GM20000 (cell line): Measurements from ENCODE around the gene NACC2.

Source experiments
- DNase-seq: peaks from one replicate; pipeline ENCODE4 v3.0.0; 2012; ENCODE audit warnings: low spot score
- TF ChIP-seq, protein P1 (sequence below): IDR thresholded peaks from 2 replicates; pipeline ENCODE4 v1.5.1; 2012; ENCODE audit warnings: mild to moderate bottlenecking, control low read depth; ENCODE audit errors: extremely low read depth, missing control alignments

Gene NACC2

DNA sequence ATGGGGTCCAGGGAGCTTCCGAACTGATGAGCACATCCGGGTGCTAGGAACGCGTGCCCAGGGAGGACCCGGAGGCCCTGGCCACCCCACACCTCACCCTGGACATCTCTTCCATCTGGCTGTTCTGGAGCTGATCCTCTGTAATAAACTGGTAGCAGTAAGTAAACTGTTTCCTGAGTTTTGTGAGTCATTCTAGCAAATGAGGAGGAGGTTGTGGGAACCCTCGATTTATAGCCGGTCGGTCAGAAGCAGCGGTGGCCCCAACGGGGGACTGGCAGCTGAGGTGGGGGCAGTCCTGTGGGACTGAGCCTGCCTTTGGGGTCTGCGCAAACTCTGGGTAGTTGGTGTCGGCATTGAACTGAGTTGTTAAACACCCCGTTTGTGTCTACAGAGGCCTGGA is 118.6 kb downstream of the NACC2 start:
- no peak for DNase-seq
- TF ChIP-seq, protein P1, sequence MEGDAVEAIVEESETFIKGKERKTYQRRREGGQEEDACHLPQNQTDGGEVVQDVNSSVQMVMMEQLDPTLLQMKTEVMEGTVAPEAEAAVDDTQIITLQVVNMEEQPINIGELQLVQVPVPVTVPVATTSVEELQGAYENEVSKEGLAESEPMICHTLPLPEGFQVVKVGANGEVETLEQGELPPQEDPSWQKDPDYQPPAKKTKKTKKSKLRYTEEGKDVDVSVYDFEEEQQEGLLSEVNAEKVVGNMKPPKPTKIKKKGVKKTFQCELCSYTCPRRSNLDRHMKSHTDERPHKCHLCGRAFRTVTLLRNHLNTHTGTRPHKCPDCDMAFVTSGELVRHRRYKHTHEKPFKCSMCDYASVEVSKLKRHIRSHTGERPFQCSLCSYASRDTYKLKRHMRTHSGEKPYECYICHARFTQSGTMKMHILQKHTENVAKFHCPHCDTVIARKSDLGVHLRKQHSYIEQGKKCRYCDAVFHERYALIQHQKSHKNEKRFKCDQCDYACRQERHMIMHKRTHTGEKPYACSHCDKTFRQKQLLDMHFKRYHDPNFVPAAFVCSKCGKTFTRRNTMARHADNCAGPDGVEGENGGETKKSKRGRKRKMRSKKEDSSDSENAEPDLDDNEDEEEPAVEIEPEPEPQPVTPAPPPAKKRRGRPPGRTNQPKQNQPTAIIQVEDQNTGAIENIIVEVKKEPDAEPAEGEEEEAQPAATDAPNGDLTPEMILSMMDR = no peak

DNA sequence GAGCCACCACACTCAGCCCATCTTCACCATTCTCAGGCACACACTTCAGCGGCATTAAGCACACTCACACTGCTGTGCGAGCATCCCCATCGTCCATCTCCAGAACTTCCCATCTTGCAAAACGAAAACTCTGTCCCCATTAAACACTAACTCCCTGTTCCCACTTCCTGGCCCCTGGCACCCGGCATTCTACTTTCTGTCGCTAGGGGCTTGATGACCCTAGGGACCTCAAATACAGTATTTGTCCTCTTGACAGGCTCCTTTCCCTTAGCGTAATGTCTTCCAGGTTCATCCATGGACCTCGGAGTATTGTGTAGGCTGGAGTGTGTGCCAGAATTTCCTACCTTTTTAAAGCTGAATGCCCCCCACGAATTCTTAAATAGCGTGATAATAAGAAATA is 119.3 kb downstream of the NACC2 start:
- DNase-seq = no peak
- TF ChIP-seq, protein P1 = no peak

DNA sequence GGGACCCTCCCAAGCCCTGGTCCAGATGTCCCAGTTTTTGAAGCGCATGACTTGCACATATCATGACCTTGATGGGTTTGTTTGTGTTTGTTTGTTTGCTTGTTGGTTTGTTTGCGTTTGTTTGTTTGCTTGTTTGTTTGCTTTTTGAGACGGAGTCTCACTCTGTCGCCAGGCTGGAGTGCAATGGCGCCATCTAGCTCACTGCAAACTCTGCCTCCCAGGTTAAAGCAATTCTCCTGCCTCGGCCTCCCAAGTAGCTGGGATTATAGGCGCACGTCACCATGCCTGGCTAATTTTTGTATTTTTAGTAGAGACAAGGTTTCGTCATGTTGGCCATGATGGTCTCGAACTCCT is 120.9 kb downstream of the NACC2 start:
- TF ChIP-seq, protein P1 = no peak
- DNase-seq = no peak

DNA sequence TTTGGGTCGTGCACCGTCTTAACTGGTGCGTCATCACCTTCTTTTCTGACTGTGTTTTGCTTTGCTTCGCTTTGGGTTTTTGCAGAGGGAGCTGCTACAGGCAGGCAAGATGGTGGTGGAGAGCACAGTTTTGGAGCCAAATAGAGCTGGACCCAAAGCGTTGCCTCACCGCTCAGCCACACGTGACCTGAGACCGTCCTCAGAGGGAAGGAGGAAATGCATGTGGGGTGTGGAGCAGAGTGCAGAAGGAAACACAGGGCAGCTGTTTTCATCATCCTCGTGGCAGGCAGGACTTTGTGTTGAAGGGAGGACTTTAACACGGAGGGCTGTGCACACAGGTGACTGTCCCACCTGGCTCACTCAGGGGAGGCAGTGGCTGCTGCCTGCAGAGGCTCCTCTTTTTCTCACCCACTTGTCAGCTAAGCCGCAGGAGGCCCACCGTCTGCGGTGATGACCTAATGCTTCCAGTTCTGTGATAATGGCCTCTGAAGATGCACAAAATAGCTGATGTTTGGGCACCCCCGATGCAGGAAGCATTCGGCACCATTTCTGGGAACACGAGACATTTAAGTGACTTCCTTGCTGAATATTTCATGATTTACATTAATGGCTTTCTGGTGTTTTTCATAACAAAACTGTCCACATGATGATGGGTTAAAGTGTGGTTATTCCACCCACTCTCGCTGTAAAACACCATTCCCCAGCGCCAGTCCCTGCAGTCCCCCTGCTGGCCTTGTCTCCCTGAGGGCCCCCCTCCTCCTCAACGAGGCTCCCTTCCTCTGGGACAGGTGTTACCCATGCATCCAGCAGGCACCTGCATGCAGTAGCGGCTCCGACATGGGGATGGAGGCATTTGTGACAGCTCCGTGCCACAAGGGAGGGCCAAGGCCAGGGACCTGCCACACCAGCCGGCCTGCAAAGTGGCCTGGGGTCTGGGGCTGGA is 121.5 kb downstream of the NACC2 start:
- no peak for DNase-seq
- TF ChIP-seq, protein P1 = no peak

DNA sequence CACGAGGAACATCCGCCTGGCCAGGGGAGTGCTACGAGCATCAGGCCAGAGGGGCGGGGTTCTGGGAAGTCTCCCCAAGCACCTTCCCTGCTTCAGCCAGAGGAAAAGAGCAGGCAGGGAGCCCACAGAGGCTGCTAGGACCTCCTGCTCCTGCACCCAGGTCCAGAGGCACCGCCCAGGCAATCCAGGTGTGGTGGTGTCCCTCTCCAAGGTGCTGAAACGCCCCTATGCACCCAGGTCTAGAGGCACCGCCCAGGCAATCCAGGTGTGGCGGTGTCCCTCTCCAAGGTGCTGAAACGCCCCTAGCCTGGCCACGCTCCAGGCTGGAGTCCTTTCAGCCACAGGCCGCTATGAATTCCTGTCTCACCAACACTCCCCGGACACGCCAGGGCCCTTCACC is 123.2 kb downstream of the NACC2 start:
- DNase-seq = no peak
- TF ChIP-seq, protein P1 = no peak

DNA sequence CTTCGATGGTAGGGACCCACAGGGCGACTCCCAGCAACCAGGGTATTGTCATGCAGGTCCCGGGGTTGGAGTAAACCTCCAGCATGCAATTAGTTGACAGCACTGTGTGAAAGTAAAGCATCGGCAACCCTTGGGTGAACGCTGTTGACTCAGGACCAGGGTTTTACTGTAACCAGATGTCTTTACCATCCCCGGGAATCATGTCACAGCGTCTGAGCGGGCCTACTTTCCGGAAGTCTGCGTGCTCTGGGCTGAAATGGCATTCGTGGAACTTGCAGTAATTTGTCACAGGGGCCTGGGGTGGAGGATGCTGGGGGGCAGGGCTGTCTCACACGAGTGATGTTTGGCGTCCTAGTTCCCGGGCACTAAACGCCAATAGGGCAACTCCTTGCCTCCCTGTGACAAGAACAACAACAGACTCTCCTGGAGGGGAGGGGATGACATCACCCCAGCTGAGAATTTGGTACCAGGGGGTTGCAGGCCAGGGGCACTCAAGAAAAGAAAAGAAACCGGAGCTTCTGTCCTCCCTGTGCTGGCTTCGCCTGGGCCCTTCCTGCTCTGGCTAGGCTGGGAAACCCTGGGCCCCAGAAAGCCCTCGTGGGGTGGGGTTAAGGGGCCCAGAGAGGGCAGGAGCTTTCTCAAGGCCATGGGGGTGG is 123.8 kb downstream of the NACC2 start:
- DNase-seq = no peak
- TF ChIP-seq, protein P1 = no peak

DNA sequence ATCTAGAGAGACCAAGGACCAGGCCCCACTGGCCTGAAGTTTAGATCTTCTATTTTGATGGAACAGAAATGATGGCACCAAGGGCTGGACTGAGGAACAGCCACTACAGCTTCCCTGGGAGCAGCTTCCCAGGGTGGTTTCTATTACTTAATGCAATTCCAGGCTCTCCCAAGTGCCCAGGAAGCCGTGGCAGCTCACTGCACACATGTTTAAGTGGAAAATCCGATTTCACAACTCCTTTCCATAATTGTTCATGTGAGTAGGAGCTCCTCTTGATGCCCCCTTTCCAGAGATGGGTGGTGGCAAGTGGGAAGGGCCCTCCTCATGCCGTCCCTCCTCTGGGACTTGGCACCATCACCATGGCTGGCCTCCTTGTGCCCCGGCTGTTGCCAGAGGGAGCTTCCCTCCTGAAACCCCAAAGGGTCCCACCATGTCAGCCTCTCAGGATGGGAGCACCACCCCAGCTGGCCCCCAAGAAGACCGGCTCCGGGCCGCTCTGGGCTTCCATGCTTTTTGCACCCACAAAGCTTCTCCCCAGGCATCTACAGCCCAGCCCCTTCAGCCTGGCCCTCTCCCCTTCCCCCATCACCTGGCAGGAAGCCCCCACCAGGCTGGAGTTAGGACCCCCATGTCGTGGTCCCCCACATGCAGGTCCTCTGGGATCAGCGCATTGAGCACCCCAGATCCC is 124.8 kb downstream of the NACC2 start:
- DNase-seq = no peak
- TF ChIP-seq, protein P1 = no peak
